Kidney tubule cell (primary cell): ENCODE results near the gene NUP42.
A peak's percentile ranks its signal among the peaks of the same experiment; 100 is the strongest.
"Not testable (repeated sequence)": the region's sequence is repeated elsewhere in the genome, so short reads cannot be mapped to it uniquely, and the experiment has no call there.

Source experiments
- DNase-seq: peaks from one replicate; pipeline ENCODE4 v3.0.0-alpha.2; 2018; ENCODE audit warnings: low spot score

Gene NUP42

GRCh38 chr7:23204241-23204640 is 22.4 kb downstream of the NUP42 start:
- DNase-seq, result no peak

- peak; percentile 25 for DNase-seq
Measured at GRCh38 chr7:23205577-23205908, 23.7 kb downstream of the NUP42 start.

- peak; percentile 23 for DNase-seq
Measured at GRCh38 chr7:23205909-23206767, 24.3 kb downstream of the NUP42 start.

- peak; percentile 43 for DNase-seq
Measured at GRCh38 chr7:23207021-23207420, 25.2 kb downstream of the NUP42 start.

GRCh38 chr7:23207884-23208283 is 26.0 kb downstream of the NUP42 start:
- DNase-seq, result no peak

- no peak for DNase-seq
Measured at GRCh38 chr7:23208316-23208715, 26.5 kb downstream of the NUP42 start.

- no peak for DNase-seq
Measured at GRCh38 chr7:23210506-23210905, 28.7 kb downstream of the NUP42 start.

- DNase-seq, result peak; percentile 70
Measured at GRCh38 chr7:23211589-23211988, 29.7 kb downstream of the NUP42 start.

- no peak for DNase-seq
Measured at GRCh38 chr7:23212395-23212794, 30.5 kb downstream of the NUP42 start.

- no peak for DNase-seq
Measured at GRCh38 chr7:23212841-23213240, 31.0 kb downstream of the NUP42 start.

- DNase-seq, result no peak
Measured at GRCh38 chr7:23213755-23214154, 31.9 kb downstream of the NUP42 start.

GRCh38 chr7:23214423-23214822 is 32.6 kb downstream of the NUP42 start:
- no peak for DNase-seq

GRCh38 chr7:23214938-23215337 is 33.1 kb downstream of the NUP42 start:
- DNase-seq, result no peak

GRCh38 chr7:23216021-23216420 is 34.2 kb downstream of the NUP42 start:
- no peak for DNase-seq

GRCh38 chr7:23218196-23218595 is 36.3 kb downstream of the NUP42 start:
- DNase-seq, result no peak

- DNase-seq, result no peak
Measured at GRCh38 chr7:23220690-23221305, 39.0 kb downstream of the NUP42 start.

GRCh38 chr7:23222439-23223030 is 40.7 kb downstream of the NUP42 start:
- no peak for DNase-seq

- DNase-seq, result not testable (repeated sequence)
Measured at GRCh38 chr7:23224364-23224763, 42.5 kb downstream of the NUP42 start.

- no peak for DNase-seq
Measured at GRCh38 chr7:23226844-23227450, 45.1 kb downstream of the NUP42 start.

- no peak for DNase-seq
Measured at GRCh38 chr7:23228412-23228811, 46.6 kb downstream of the NUP42 start.

- DNase-seq, result no peak
Measured at GRCh38 chr7:23230641-23231101, 48.8 kb downstream of the NUP42 start.

- DNase-seq, result peak; percentile 56
Measured at GRCh38 chr7:23232966-23233365, 51.1 kb downstream of the NUP42 start.
